SH-SY5Y (cell line): Measurements from ENCODE around the gene SIGMAR1.

ENCODE experiments used
- GATA2 ChIP-seq: IDR thresholded peaks from 2 replicates; pipeline ENCODE4 v1.6.1; 2011; ENCODE audit warnings: mild to moderate bottlenecking, low read depth, low read length
- GATA3 ChIP-seq: IDR thresholded peaks from 2 replicates; pipeline ENCODE4 v1.6.1; 2011; ENCODE audit warnings: low read depth, mild to moderate bottlenecking, low read length, moderate library complexity

DNA sequence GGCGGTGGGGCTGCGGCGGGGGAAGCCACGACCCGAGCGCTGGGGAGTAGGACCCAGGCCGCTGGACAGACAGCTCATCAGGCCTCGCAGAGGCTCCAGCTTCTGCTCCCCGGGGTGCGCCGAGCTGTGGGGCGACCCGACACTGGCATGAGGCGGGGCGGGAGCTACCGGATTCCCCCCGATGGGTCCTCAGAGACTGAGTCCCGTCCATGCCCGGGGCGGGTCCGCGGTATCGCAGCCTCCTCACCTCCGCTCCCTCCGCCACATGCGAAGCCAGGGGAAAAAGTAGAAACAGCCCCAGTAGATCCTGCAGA, 27.4 kb upstream of the SIGMAR1 start:
- TF ChIP-seq GATA2 = no peak
- TF ChIP-seq GATA3 = no peak
